B cell (primary cell): ENCODE measurements around the gene NCAM1.

Source experiments
- EZH2 ChIP-seq: IDR thresholded peaks from 2 replicates; pipeline ENCODE4 v1.6.1; 2012; ENCODE audit warnings: borderline replicate concordance, low read depth, mild to moderate bottlenecking, moderate library complexity, low read length; ENCODE audit not compliant: insufficient read depth, poor library complexity, severe bottlenecking
- TF ChIP-seq, protein P1 (sequence below): fragments of 200-600 bp; IDR thresholded peaks from one replicate; pipeline ENCODE4 v1.8.0; 2022; ENCODE audit warnings: antibody characterized with exemption, mild to moderate bottlenecking

DNA sequence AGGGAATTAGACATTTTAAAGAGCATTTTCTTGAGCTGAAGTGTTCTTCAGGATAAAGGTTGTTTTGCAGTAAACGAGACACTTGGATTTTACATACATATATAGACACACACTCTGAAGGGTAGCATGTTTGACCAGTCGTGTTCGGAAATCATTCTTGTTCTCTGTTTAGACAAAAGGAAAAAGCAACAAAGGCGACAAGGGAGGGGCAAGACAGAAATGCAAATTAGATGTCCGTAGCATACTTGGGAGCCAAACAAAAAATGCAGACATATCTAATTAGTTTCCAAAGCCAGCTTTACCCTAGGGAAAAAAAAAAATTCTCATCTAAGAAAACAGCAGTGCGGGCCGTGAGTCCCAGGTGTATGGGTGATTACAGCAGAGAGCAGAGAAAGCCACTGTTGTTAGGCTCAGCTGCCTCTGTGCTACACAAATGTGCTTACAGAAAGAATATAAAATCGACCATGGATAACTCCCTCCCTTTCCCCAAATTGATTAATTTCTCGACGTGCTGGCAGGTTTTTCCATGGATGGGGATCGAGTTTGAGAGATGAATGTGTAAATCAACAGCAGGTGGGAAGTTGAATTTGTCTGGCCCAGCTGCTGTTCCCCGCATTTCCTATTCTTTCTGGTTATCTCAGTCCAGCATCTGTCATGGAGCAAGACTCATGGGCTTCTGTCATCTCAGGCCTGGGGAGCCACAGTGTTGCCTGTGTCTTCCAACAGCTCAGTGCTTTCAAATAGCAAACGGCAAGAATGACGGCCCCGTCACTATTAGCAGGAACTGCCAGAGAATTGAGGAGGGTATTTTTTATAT lies 176.7 kb downstream of the NCAM1 start:
- TF ChIP-seq EZH2, result no peak
- TF ChIP-seq, protein P1, sequence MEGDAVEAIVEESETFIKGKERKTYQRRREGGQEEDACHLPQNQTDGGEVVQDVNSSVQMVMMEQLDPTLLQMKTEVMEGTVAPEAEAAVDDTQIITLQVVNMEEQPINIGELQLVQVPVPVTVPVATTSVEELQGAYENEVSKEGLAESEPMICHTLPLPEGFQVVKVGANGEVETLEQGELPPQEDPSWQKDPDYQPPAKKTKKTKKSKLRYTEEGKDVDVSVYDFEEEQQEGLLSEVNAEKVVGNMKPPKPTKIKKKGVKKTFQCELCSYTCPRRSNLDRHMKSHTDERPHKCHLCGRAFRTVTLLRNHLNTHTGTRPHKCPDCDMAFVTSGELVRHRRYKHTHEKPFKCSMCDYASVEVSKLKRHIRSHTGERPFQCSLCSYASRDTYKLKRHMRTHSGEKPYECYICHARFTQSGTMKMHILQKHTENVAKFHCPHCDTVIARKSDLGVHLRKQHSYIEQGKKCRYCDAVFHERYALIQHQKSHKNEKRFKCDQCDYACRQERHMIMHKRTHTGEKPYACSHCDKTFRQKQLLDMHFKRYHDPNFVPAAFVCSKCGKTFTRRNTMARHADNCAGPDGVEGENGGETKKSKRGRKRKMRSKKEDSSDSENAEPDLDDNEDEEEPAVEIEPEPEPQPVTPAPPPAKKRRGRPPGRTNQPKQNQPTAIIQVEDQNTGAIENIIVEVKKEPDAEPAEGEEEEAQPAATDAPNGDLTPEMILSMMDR, result no peak
